NCI-H2171 (cell line): ENCODE data around the gene CGNL1.

Source experiments
- DNase-seq: peaks from one replicate; lab custom pipeline; 2025; lab: John Stamatoyannopoulos, UW

CGNL1 gene, protein sequence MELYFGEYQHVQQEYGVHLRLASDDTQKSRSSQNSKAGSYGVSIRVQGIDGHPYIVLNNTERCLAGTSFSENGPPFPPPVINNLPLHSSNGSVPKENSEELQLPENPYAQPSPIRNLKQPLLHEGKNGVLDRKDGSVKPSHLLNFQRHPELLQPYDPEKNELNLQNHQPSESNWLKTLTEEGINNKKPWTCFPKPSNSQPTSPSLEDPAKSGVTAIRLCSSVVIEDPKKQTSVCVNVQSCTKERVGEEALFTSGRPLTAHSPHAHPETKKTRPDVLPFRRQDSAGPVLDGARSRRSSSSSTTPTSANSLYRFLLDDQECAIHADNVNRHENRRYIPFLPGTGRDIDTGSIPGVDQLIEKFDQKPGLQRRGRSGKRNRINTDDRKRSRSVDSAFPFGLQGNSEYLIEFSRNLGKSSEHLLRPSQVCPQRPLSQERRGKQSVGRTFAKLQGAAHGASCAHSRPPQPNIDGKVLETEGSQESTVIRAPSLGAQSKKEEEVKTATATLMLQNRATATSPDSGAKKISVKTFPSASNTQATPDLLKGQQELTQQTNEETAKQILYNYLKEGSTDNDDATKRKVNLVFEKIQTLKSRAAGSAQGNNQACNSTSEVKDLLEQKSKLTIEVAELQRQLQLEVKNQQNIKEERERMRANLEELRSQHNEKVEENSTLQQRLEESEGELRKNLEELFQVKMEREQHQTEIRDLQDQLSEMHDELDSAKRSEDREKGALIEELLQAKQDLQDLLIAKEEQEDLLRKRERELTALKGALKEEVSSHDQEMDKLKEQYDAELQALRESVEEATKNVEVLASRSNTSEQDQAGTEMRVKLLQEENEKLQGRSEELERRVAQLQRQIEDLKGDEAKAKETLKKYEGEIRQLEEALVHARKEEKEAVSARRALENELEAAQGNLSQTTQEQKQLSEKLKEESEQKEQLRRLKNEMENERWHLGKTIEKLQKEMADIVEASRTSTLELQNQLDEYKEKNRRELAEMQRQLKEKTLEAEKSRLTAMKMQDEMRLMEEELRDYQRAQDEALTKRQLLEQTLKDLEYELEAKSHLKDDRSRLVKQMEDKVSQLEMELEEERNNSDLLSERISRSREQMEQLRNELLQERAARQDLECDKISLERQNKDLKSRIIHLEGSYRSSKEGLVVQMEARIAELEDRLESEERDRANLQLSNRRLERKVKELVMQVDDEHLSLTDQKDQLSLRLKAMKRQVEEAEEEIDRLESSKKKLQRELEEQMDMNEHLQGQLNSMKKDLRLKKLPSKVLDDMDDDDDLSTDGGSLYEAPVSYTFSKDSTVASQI

DNA sequence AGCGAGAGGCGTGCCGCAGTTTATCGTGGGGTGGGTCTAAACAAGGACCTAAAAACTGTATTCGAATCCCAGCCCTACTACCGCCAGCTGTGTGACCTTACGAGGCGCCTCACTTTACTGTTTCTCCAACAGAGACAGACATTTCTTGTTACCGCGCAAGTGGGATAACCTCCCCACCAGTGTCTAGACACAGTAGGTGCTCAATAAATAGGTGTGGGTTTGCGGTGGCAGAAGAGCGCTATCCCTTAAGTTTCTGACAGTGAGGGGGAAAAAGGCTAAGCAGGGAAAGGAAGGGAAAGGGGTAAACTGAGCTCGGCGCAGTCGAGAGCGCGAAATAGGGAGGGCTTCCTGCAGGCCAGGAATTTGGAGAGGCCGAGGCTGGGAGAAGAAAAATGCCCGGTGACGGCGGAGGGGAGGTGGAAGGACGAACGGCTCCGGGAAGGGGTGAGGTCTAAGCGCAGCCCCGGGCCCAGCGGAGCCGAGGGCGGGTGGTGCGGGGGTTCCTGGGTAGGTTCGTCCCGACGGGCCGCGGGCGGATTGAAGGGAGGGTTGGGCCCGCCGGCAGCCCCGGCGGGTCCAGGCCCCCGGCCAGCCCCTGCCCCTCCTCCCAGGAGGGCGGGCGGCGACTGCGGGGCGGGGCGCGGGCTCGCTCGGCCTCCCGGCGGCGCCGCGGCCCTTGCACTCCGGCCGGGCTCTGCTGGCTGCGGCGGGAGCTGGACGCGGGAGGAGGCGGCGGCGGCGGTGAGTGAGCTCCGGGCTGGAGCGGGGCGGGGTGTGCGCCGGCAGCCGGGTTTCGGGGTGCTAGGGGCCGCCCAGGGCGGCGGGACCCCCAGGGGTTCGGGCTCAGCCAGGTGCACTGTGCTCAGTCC is at the start of gene CGNL1:
CGNL1 (plus strand) TSS at position 679 of the 869 bp plus-strand sequence. CDS start 61,495 bp downstream, outside the sequence.
- DNase-seq, result no peak

DNA sequence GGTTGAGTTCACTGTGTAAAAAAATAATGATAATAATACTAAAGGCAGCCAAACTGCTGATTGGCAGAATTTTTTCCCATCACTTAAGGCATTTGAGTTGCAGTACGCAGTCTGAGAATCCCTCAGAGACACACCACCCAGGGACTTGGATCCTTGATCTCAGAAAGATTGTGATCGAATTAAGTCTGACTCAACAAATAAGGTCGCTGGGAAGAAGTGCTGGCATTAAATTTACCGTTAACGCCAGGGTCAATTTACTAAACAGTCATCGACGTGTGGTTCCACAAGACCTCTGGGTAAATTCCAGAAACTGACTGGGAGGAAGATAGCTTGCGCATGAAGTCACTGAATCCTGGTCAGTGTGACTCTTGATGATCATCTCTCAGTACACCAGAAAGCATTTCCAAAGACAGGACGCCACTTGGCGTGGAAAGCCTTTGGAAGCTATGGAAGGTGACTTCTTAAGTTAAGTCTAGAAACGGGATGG is 48.3 kb upstream of the CGNL1 start:
- no peak for DNase-seq

DNA sequence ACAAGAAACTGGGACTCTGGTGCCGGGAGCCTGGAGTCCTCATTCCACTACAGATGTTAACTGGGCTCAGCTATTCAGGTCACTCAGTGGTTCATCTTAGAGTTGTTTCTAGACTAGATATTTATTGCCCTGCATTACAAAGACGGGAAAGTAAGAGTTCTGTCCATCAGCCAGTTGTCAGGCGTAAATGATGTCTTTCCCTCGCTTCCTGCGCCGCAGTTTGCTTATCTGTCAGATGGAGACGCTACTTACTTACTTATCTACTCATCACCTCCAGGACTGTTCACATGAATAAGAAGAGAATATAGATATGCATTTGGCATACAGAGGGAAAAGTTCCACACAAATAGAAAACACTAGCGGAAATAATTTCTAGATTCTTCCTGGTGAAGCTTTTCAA is 47.8 kb upstream of the CGNL1 start:
- no peak for DNase-seq

DNA sequence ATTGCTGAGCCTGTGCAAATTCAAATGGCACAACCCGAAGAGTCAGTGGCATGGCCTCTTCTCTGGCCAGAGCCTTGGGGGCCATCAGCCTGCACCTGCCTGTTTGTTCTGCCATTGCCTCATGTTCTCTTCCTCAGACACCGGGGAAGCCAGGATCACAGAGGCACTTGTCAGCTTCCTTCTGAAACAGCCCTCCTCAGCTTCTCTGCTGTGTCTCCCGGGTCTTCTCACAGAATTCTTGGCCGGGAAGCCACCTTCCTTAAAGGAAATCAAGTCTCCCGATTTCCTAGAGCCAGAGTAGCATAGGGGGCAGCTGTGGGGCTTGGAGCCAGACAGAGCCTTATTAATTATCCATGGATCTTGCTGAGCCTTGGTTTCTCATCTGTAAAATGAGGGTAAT is 47.4 kb upstream of the CGNL1 start:
- DNase-seq, result no peak

DNA sequence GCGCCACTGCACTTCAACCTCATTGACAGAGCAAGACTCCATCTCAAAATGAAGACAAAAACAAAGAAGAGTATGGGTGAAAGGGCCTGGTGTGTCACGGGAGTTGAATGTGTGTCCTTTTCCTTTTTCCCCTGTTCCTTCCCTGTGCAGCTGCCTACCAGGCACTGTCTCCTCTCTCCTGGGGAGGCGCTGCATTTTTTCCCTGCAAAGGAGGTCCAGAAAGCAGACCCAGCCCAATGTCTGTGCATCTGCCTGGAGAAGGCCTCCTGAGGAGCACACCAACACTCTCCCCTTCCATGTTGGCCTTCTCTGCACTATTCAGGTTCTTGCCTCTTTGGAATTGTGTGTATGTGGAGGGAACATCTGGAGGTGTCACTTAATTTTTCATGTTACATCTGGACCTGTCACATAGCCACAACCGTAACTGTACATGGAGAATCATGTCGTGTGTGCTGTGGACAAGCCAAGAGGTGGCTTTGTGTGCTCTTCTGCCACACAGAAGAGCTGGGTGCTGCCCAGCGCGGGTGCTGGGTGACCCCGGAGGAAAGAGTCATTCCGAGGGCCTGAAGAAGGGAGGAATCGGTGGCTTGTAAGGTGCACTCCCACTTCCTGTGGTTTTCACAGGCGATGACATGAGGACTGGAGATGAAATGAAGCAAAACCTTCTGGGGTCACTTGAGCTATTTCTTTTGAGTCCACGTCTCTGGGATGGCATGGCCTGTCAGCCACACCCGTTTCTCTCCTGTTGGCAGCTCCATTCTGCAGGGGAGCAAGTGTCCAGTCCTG is 46.5 kb upstream of the CGNL1 start:
- DNase-seq, result no peak

DNA sequence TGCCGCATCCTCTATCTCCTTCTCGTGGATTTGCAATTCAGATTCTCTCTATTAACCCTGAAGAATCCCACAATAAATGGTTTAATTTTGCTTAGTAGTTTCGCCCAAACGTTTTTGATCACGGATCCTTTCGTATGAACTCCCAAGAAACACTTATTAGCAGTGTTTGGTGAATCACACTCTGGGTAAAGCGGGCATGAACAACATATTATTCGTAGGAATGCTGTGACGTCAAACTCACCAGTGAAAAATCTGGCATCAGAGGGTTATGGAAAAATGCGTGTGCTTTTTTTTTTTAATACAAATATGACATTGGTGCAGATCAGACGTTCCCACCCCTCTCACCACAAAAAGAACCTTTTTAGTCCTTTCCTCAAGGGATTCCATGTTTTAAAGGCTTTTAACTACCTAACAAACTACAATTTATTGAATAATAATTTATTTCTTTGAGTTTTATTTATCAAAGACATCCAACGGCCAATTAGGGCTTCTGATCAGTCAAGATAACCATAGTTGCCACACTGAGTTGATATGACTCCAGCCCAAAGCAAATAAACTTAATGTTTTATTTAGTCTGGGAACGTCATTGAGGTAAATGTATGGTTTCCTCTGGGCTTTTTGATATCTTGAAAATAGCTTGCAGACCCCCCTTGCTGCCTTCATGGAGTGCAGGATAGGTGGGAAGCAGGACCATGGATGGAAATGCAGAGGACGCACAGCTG is 45.5 kb upstream of the CGNL1 start:
- no peak for DNase-seq

DNA sequence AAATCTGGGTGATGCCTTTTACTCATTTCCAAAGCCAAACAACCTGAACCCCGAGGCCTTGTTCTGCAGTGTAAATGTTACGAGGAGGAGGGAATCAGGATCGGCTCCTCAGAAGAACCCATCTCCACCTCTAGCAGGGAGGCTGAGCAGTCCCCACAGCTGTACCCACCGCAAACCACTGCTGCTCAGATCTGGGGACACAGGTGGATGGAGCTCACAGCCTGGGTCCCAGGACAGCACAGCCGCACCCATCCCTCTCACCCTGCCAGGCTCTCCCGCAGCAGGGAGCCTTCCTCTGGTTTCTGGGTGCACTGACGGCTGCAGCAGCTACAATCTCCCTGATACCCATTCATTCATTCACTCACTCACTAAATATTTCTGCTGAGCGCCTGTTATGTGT is 44.0 kb upstream of the CGNL1 start:
- DNase-seq, result no peak

DNA sequence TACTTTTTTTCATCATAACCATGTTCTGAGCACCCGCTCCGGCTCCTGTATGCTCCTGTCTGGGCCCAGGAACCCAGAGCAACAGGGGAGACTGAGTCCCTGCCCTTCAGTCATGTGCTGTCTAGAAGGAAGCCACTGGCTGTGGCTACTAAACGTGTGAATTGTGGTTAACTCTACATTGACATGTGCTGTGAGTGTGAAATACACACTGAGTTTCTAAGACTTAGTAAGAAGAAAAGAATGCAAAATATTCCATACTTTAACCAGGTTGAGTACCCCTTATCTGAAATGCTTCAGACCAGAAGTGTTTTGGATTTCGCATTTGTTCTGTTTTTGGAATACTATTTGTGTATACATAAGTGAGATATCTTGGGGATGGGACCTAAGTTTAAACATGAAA is 42.8 kb upstream of the CGNL1 start:
- DNase-seq, result no peak

DNA sequence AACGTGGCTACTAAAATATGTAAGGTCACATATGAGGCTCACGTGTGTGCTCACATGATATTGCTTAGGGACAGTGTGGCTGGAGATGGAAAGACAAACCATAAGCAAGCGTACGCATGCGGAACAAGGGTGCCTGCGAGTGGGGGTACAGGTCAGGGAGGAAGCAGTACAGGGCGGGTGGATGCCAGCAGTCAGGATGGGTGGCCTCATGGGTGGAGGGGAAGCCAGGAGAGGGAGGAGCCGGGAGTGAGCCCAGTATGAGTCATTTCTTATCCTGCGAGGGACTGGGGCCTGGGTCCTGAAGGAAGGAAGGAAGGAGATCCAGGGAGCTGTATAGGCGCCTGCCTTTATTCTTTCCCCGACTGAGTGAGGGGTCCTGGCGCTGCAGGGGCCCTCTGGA is 42.0 kb upstream of the CGNL1 start:
- DNase-seq, result no peak

DNA sequence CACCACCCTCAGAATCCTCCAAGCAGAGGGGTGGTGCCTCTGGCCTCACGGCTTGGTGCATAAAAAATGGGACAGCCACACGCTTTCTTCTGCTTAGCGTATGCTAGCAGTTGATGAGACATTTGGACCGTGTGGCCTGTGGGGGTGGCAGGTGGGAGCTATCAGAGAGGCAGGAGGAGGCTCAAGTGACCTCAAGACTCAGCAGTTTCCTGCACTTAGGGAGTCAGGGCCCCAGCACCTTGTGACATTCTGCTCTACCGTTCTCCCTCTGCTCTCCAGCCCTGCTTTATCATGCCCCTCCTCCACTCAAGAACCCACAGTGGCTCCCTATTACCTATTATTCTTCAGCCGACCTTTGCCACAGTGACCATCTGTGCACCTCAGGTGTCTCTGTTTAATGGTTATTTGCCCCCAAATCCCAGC is 41.0 kb upstream of the CGNL1 start:
- no peak for DNase-seq

DNA sequence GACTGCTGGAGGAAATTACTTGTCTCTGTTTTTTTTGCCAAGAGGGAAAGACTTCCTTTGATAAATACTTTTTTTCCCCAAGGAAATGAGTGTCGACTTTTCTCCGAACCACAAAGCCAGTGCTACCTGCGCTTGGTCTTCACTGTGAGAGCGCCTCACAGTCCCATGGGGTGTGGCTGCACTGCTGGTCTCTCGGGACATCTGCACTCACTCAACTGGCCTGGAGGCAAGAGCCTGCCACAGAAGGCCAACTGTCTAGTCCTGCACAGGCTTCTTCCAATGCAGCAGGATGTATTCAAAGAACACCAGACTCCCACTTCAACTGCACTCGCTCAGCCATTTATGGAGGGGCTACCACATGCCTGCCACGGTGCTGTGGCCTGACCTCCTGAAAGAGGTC is 40.6 kb upstream of the CGNL1 start:
- no peak for DNase-seq

DNA sequence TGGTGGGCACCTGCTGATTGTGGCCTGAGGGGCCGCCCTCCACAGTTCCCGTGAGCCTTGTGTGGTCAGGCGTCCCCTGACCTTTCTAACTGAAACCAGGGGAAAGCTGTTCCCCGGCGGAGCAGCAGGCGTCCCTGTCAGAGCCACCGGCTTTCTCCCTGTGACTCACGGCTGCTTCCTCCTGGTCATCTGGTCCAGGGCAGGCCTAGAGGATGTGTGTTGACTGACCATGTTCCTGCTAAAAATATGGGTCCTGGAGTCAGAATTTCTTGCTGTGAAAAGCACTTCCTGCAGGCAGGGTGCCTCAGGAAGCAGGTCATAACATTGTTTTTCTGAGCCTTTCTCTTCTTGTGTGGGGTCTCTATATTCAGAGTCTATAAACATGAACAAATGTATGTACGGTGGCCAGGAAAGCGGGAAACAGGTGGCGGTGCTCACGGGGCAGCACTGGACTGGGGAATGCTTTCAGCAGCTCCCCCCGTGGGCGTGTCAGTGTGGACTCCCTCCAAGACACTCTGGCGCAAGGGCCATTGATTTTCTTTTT is 38.4 kb upstream of the CGNL1 start:
- no peak for DNase-seq

DNA sequence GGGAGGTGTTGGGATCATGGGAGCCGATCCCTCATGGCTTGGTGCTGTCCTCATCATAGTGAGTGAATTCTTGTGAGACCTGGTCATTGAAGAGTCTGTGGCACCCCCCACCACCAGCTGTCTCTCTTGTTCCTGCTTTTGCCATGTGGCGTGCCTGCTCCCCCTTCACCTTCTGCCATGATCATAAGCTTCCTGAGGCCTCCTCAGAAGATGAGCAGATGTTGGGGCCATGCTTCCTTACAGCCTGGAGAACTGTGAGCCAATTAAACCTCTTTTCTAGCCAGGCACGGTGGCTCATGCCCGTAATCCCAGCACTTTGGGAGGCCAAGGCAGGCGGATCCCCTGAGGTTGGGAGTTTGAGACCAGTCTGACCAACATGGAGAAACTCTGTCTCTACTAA is 37.0 kb upstream of the CGNL1 start:
- DNase-seq, result no peak

DNA sequence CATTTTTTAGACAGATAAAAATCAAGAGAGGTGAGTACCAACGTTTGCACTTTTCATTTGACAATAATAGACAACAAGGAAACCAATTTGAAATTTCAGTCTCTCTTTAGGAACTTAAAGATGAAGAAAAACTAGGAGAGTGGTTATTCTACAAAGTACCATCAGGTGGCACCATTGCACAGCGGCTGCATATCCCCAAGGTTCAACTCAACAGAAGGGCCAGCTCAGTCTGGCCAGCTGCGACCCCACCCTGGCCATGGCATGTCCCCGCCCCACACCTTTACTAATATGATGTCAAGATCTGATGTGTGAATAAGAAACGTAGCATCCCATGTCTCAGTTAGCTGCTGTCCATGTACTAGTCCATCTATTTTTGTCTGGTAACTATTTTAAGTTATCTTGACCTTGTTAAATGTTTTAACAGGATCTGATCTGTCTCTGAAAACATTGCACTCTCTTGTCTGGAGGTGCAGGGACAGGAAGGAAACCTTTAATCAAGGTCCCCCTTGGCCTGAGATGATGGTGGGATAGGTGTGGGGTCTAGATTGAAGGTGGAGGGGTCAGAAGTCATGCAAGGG is 35.5 kb upstream of the CGNL1 start:
- DNase-seq, result no peak

DNA sequence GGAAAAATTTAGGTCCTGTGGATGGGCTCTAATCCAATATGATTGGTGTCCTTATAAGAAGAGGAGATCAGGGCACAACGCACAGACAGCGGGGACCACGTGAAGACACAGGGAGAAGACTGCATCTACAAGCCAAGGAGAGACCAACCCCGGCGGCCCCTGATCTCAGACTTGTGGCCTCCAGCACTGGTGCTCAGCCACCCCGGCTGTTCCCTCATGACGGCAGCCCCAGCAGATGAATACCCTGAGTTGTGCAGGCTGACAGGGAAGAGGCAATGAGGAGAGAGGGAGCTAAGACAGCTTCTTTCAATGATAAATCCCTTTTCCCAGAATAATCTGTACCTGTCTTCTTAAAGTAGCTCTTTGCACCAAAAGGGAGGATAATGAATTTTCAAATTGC is 33.3 kb upstream of the CGNL1 start:
- DNase-seq, result no peak

DNA sequence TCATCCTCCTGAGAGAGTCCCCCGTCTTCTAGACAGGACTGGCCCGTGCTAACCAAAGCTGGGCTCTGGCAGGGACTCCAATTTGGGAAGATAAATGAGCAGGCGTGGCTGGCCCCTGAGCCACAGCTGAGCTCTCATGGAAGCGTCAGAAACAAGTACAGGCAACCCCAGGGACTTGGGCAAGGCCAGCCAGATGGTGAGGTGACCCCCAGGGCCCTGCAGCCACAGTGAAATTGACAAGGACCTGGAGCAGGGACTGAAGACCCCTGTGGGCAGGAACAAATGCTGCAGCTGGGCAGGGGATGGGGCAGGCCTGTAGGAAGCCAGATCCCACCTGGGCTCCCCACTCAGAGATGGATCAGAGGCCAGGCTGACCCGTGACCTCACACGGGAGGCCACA is 32.8 kb upstream of the CGNL1 start:
- no peak for DNase-seq

DNA sequence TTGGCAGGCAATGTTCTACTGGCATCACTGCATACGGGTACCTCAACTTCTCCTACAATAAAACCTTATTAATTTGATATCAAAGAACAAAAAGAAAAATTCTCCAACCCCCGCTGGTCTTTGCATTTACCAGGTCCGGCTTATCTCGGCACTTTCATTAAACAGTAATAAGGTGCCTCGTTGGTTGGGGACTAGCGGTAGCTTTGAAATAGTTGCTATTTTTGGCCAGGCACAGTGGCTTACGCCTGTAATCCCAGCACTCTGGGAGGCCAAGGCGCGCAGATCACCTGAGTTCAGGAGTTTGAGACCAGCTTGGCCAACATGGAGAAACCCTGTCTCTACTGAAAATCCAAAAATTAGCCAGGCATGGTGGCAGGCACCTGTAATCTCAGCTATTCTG is 32.0 kb upstream of the CGNL1 start:
- DNase-seq, result no peak

DNA sequence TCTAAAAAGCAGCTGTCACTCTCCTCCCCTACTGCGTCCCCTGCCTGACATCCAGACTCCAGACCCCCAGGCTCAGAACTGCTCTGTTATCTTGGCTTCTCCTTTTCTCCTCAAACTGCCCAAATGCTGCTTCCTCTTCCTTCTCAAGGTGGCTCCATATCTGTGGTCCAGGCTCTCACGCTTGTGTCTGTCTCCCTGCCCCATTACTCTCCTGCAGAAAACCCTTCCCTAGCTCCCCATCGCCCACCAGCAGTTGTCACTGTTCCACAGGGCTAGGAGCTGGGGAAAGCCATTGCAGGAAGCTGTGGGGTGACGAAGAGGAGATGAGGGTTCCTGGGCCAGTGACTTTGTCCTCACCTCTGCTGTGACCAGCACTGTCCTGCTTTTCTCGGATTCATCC is 30.7 kb upstream of the CGNL1 start:
- DNase-seq, result no peak

DNA sequence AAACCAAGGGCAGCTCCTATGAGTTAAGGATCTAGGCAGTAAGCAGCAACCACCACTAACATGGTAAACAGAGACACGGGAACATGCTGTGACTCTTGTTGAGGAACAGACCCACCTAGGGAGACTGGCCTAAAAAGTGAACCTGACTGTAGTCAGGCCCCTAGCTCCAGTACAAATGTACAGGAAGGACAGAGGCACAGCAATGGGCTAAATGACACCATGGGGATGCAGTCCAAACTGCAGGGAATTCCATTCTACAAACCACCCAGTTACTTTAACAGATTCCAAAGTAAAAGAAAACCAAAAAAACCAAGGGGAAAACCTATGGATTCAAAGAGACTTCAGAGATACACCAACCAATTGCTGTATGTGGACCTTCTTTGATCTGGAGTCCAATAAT is 28.2 kb upstream of the CGNL1 start:
- no peak for DNase-seq
